ENCODE measurements around the gene ATP13A1. TPM values are rescaled to one million over a fixed set of nuclear protein-coding genes. Genes with fewer than 3 reads are reported as not detected.

Gene ATP13A1
- total RNA-seq, 1 experiment from 2014 or later: 73.7 TPM

DNA sequence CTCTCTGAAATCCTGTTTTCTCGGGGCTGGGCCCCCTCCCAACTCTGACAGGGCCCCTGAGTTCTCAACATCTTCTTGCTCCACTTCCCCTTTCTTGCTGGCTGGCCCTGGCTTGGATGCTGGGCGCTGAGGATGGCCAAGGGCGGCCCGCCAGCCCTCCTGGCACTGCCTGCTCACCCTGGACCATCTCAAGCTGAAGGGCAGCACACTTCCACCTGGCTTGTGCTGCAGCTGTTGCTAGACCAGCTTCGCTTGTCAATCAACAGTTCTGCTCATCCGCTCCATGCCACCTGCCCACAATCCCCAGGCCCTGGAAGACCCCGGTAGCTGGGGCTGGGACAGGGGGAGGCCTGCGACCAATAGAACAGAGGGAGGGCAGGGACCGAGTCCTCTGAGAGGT, 13.1 kb downstream of the ATP13A1 start:
- Histone ChIP-seq H3K4me3 (replicated peaks in 1 of 2; ENCODE audit: low read depth in 1 of 2, low read length in 2 of 2) (no peak overlapping the region), H3K9me3 (ENCODE audit: control insufficient read depth in 1 of 2, insufficient read depth in 1 of 2, low read depth in 1 of 2, low read length in 2 of 2) (no peaks in the 10 kb centered on the region), H4K20me1 (ENCODE audit: insufficient read depth) (no peaks in the 10 kb centered on the region), H3K9me2 (ENCODE audit: insufficient read depth) (no peaks in the 10 kb centered on the region), H3K36me3 (ENCODE audit: control insufficient read depth in 1 of 2, insufficient read depth in 2 of 2, low read length in 2 of 2) (peaks cover 33 to 39% of the 10 kb centered on the region in 2 experiments; a peak in 3 of 4 replicates), H2AFZ (ENCODE audit: low read depth, low read length, poor library complexity, severe bottlenecking) (no peak overlapping the region), H3K4me2 (ENCODE audit: low read length) (no peak overlapping the region), H3K27ac (ENCODE audit: low read depth, low read length) (no peak overlapping the region), H3K9ac (ENCODE audit: low read length) (no peak overlapping the region), H3K4me1 (ENCODE audit: control insufficient read depth in 1 of 2, insufficient read depth in 2 of 2, low read length in 2 of 2) (no peaks in the 10 kb centered on the region), H3K79me2 (ENCODE audit: insufficient read depth, low read length) (no peaks in the 10 kb centered on the region), H3K27me3 (ENCODE audit: insufficient read depth, low read length) (no peaks in the 10 kb centered on the region)
- no peak for TF ChIP-seq POLR2A (IDR thresholded peaks at IDR 0.05; ENCODE audit: borderline replicate concordance, extremely low read depth, insufficient read depth, insufficient read length)
- intact Hi-C loops (cut with micrococcal nuclease): no loop called here
- no peak for ATAC-seq
- BruUV-seq (replicated peaks): no TSS peak
- no peak for DNase-seq (ENCODE audit: low read depth, low spot score)
- RAD21 ChIA-PET (ENCODE audit: low non-redundant PET in 1 of 2, low total read pairs in 2 of 2, uncharacterized antibody in 2 of 2, unreplicated experiment in 2 of 2): no interaction called here
- POLR2A ChIA-PET: no interaction called here
- CTCF ChIA-PET: no interaction called here

DNA sequence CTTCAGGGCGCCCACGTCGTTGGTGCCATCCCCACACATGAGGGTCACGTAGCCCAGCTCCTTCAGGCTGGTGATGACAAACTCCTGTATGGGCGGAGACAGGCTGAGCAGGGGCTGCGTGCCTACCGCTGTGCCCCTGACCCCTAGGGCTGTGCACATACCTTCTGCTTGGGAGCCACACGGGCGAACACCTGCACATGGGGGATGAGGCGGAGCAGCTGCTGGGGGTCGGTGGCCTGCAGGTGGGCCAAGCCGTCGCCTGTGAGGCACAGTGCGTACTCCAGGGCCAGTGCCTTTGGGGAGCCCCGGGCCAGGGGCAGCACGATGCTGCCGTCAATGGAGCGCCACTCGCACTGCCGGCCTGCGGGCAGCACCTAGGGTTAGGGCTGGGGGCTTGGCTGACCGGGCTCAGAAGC, 13.9 kb downstream of the ATP13A1 start:
- Histone ChIP-seq H4K20me1 (ENCODE audit: insufficient read depth) (no peaks in the 10 kb centered on the region), H3K4me2 (ENCODE audit: low read length) (no peak overlapping the region), H3K36me3 (ENCODE audit: control insufficient read depth in 1 of 2, insufficient read depth in 2 of 2, low read length in 2 of 2) (peaks cover 31 to 36% of the 10 kb centered on the region in 2 experiments; a peak in 3 of 4 replicates), H3K79me2 (ENCODE audit: insufficient read depth, low read length) (no peaks in the 10 kb centered on the region), H3K9me3 (ENCODE audit: control insufficient read depth in 1 of 2, insufficient read depth in 1 of 2, low read depth in 1 of 2, low read length in 2 of 2) (no peaks in the 10 kb centered on the region), H3K9me2 (ENCODE audit: insufficient read depth) (no peaks in the 10 kb centered on the region), H3K27ac (ENCODE audit: low read depth, low read length) (no peak overlapping the region), H3K4me1 (ENCODE audit: control insufficient read depth in 1 of 2, insufficient read depth in 2 of 2, low read length in 2 of 2) (no peaks in the 10 kb centered on the region), H3K4me3 (replicated peaks in 1 of 2; ENCODE audit: low read depth in 1 of 2, low read length in 2 of 2) (no peak overlapping the region), H3K27me3 (ENCODE audit: insufficient read depth, low read length) (no peaks in the 10 kb centered on the region), H2AFZ (ENCODE audit: low read depth, low read length, poor library complexity, severe bottlenecking) (no peak overlapping the region), H3K9ac (ENCODE audit: low read length) (no peak overlapping the region)
- CTCF ChIA-PET: no interaction called here
- no peak for TF ChIP-seq RAD21 (IDR thresholded peaks at IDR 0.05; ENCODE audit: low read depth)
- TF ChIP-seq TCF7L2 (IDR thresholded peaks at IDR 0.05; ENCODE audit: borderline replicate concordance, extremely low read depth, insufficient read depth, insufficient read length): no peak
- TF ChIP-seq, protein P1, sequence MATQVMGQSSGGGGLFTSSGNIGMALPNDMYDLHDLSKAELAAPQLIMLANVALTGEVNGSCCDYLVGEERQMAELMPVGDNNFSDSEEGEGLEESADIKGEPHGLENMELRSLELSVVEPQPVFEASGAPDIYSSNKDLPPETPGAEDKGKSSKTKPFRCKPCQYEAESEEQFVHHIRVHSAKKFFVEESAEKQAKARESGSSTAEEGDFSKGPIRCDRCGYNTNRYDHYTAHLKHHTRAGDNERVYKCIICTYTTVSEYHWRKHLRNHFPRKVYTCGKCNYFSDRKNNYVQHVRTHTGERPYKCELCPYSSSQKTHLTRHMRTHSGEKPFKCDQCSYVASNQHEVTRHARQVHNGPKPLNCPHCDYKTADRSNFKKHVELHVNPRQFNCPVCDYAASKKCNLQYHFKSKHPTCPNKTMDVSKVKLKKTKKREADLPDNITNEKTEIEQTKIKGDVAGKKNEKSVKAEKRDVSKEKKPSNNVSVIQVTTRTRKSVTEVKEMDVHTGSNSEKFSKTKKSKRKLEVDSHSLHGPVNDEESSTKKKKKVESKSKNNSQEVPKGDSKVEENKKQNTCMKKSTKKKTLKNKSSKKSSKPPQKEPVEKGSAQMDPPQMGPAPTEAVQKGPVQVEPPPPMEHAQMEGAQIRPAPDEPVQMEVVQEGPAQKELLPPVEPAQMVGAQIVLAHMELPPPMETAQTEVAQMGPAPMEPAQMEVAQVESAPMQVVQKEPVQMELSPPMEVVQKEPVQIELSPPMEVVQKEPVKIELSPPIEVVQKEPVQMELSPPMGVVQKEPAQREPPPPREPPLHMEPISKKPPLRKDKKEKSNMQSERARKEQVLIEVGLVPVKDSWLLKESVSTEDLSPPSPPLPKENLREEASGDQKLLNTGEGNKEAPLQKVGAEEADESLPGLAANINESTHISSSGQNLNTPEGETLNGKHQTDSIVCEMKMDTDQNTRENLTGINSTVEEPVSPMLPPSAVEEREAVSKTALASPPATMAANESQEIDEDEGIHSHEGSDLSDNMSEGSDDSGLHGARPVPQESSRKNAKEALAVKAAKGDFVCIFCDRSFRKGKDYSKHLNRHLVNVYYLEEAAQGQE (IDR thresholded peaks at IDR 0.05; ENCODE audit: low read depth): no peak
- no peak for TF ChIP-seq CBX3 (IDR thresholded peaks at IDR 0.05; ENCODE audit: low read depth)
- TF ChIP-seq JUND (IDR thresholded peaks at IDR 0.05): no peak
- TF ChIP-seq, protein P2, sequence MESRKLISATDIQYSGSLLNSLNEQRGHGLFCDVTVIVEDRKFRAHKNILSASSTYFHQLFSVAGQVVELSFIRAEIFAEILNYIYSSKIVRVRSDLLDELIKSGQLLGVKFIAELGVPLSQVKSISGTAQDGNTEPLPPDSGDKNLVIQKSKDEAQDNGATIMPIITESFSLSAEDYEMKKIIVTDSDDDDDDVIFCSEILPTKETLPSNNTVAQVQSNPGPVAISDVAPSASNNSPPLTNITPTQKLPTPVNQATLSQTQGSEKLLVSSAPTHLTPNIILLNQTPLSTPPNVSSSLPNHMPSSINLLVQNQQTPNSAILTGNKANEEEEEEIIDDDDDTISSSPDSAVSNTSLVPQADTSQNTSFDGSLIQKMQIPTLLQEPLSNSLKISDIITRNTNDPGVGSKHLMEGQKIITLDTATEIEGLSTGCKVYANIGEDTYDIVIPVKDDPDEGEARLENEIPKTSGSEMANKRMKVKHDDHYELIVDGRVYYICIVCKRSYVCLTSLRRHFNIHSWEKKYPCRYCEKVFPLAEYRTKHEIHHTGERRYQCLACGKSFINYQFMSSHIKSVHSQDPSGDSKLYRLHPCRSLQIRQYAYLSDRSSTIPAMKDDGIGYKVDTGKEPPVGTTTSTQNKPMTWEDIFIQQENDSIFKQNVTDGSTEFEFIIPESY (IDR thresholded peaks at IDR 0.05; ENCODE audit: extremely low read depth, insufficient replicate concordance, low read length): no peak
- TF ChIP-seq ZFX (IDR thresholded peaks at IDR 0.05): no peak
- no peak for TF ChIP-seq ELF1 (IDR thresholded peaks at IDR 0.05; ENCODE audit: borderline replicate concordance, low read depth)
- ATAC-seq (no peak), DNase-seq (ENCODE audit: low read depth, low spot score) (no peak)
- RAD21 ChIA-PET (ENCODE audit: low non-redundant PET in 1 of 2, low total read pairs in 2 of 2, uncharacterized antibody in 2 of 2, unreplicated experiment in 2 of 2): no interaction called here
- intact Hi-C loops (cut with micrococcal nuclease): no loop called here
- BruUV-seq (replicated peaks): no TSS peak
- POLR2A ChIA-PET: no interaction called here

Measured in HCT116 (cell line).